CMK (cell line): Measurements from ENCODE around the gene CLPTM1L.
"Not testable (repeated sequence)": the region's sequence is repeated elsewhere in the genome, so short reads cannot be mapped to it uniquely, and the experiment has no call there.

ENCODE experiments used
- DNase-seq: peaks from one replicate; pipeline ENCODE4 v3.0.0-alpha.2; 2010; ENCODE audit warnings: low read depth

The CLPTM1L gene

DNA sequence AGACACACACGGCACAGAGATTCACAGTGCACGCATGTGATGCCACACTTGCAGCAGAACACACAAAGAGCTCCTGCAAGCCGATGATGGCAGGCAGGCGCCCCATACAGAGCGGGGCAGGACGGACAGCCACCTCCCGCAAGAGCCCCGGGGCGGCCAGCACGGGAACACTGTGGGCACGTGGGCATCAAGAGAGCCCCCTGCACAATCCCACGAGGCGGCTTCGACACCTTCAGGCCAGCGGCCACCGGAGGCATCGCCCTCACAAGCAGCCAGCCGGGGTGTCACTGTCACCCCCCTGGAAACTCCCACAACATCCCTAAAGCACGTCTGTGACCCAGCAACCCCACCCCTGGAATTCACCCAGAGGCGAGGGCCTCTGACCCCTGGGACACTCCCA is 68.0 kb downstream of the CLPTM1L start:
- DNase-seq: no peak

DNA sequence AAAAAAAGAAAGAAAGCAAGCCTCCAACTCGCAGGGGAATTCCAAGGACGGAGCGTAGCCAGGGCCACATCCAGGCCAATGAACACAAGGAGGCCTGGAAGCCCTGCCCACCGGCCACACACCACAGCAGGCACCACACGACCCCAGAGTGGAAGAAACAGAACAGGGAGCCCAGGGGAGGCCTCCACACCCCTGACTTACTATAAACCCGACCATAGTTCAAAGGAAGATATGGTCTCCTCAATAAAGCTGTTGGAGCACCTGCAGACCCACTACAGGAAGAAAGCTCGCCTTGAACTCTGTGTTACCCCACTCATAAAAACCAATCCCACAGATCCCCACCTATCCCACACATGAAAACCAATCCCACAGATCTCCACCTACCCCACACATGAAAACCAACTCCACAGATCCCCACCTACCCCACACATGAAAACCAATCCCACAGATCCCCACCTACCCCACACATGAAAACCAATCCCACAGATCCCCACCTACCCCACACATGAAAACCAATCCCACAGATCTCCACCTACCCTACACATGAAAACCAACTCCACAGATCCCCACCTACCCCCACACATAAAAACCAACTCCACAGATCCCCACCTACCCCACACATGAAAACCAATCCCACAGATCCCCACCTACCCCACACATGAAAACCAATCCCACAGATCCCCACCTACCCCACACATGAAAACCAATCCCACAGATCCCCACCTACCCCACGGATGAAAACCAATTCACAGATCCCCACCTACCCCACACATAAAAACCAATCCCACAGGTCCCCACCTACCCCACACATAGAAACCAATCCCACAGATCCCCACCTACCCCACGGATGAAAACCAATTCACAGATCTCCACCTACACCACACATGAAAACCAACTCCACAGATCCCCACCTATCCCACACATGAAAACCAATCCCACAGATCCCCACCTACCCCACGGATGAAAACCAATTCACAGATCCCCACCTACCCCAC is 69.2 kb downstream of the CLPTM1L start:
- DNase-seq: not testable (repeated sequence)

DNA sequence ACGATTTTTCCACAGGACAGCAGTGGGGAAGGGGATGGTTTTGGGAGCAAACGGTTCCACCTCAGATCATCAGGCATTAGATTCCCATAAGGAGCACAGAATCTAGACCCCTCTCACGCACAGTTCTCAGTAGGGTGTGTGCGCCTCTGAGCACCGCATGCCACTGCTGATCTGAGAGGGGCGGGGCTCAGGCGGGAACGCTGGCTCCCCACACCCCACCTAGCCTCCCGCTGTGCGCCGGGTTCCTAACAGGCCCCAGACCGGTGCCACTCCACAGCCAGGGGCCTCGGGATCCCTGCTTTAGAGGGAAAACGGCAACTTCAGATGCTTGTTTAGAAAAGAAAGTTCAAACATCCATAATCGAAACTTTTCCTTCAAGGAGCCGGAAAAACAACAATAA is 70.4 kb downstream of the CLPTM1L start:
- no peak for DNase-seq

DNA sequence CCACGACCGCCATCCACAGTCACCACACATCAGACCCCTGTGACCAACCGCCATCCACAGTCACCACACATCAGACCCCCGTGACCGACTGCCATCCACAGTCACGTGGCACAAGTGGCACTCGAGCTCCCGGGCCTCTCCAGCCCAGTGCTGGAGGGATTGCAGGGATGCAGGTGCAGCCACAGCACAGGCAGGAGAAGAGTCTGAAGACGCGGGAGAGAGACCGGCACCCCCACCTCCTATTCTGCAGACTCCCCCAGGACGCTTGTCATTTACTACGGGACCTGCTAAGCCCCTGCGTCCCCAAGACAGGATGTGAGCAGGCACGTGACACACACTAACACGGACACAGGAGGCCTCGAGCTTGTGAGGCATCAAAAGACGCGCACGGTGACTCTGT is 71.2 kb downstream of the CLPTM1L start:
- DNase-seq: no peak

DNA sequence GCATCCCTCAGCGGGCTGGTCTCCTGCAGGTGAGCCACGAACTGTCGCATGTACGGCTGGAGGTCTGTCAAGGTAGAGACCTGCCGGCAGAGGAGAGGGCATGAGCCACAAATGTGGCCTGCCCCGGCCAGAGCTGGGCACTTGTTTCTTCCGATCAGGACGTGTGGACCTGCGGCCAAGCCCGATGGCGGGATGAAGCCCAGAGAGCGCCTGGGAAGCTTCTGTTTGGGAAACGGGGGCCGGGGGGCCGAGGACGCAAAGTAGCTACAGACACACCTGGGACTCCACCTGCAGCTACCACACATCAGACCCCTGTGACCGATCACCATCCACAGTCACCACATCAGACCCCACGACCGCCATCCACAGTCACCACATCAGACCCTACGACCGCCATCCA is 72.7 kb downstream of the CLPTM1L start:
- no peak for DNase-seq

DNA sequence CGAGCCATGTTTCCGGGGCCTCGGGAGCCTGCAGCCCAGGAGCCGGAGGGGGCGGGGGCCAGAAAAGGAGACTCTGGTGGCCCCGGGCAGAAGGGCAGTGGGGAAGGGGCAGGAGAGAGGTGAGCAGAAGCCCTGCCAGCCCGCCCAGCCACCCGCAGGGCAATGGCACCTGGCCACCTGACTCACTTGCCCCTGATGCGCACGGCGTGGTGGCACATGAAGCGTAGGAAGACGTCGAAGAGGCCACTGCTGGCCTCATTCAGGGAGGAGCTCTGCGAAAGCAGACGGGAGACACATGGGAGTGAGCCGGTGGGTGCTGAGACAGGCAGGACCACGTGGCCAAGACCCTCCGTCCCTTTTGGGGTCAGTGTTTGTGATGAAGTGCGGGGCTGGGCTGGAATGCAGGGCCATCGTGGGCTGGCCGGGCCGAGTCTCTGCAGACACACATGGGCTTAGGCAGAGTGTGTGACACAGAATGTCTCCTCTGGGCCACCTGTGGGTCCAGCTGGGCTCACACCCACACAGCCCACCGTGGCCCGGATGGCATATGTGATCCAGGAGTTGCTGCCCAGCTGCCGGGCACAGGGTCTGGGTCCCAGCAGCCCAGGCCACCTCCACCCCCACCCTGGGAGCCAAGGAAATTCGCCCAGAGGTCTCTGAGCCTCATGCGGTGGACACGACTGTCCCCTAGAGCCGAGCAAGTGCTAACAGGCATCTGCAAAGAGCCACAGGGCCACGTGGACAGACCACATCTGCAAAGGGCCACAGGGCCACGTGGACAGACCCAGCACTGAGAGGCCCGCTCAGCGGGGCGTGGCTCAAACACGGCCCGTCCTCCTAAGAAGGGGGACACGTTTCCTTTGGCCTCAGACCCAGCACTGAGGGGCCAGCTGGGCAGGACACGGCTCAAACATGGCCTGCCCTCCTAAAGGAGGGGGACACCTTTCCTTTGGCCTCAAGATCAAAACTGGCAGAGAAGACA is 73.7 kb downstream of the CLPTM1L start:
- no peak for DNase-seq

DNA sequence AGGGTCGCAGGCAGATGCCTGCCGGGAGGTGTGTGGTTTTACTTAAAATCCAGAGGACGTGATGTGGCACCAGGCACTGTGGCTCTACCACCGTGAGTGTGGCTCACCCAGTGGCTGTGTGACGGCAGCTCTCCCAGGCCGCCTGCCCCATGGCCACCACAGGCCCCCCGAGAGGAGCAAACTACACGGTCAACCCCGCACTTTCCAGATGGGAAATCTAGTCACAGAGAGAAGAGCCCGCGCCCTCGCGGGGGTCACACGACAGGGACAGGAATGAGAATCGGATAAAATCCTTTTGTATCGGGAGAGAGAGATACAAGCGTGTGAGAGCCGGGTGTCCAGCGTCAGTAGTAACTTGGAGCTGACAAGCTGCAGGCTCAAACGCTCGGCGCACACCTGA is 74.5 kb downstream of the CLPTM1L start:
- DNase-seq: no peak

DNA sequence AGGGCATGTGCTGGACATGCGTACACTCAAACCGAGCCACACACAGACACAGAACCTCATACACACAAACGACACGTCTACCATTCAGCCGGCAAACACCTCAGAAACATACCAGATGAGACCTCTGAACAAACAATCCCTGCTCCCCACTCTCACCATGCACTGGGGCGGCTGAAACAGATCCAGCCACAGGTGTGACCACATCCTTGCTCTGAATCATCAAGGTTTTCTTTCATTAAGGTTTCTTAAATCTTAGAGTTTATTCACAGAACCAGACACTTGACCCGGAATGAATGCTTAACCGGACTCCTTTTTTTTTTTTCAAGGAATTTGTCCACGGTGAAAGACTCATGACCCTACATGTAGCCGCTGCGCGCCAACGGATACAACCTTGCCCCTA is 76.2 kb downstream of the CLPTM1L start:
- DNase-seq: no peak

DNA sequence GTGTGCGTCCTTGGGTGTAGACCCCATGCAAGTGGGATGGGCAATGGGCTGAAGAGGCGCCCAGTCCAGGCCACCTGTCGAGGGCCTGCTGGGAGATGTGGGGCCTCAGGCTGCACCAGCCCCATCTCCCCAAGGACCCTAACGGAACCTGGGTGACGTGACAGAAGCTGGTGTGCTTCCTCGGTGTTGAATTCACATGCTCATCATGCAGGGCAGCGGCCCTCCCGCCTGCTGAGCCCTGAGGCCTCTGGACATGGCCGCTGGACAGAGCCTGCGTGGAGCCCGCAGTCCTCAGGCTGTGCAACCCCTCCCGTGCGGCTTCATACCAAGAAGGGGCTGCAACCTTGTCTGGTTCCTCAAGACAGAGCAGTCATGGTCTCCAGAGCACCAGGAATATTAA is 76.8 kb downstream of the CLPTM1L start:
- DNase-seq: no peak
